GM19395 (cell line): Measurements from ENCODE around the gene HPCAL1.

Experiments
- ATAC-seq: cut with Tn5 transposase; IDR thresholded peaks from one replicate; pipeline ENCODE4 v1.9.1; 2021; ENCODE audit warnings: mild to moderate bottlenecking, moderate library complexity; ENCODE audit not compliant: unreplicated experiment

Gene HPCAL1

GRCh38 chr2:10415048-10415447, 112.3 kb downstream of the HPCAL1 start:
- no peak for ATAC-seq

- no peak for ATAC-seq
Observed at GRCh38 chr2:10415640-10416039, 112.9 kb downstream of the HPCAL1 start.

GRCh38 chr2:10417551-10418335, 115.0 kb downstream of the HPCAL1 start:
- no peak for ATAC-seq

- ATAC-seq: no peak
Observed at GRCh38 chr2:10419553-10420257, 117.0 kb downstream of the HPCAL1 start.

GRCh38 chr2:10422251-10422650, 119.5 kb downstream of the HPCAL1 start:
- ATAC-seq: no peak

GRCh38 chr2:10422732-10423399, 120.2 kb downstream of the HPCAL1 start:
- no peak for ATAC-seq

- ATAC-seq: no peak
Observed at GRCh38 chr2:10423400-10423774, 120.7 kb downstream of the HPCAL1 start.

- ATAC-seq: no peak
Observed at GRCh38 chr2:10424051-10424450, 121.3 kb downstream of the HPCAL1 start.

GRCh38 chr2:10424916-10425505, 122.3 kb downstream of the HPCAL1 start:
- no peak for ATAC-seq

- ATAC-seq: no peak
Observed at GRCh38 chr2:10425699-10426098, 123.0 kb downstream of the HPCAL1 start.

- ATAC-seq: no peak
Observed at GRCh38 chr2:10426726-10427617, 124.3 kb downstream of the HPCAL1 start.

GRCh38 chr2:10427618-10427949, 124.9 kb downstream of the HPCAL1 start:
- ATAC-seq: no peak

GRCh38 chr2:10428355-10428754, 125.7 kb downstream of the HPCAL1 start:
- no peak for ATAC-seq

- ATAC-seq: no peak
Observed at GRCh38 chr2:10428924-10429323, 126.2 kb downstream of the HPCAL1 start.

- no peak for ATAC-seq
Observed at GRCh38 chr2:10430886-10431622, 128.3 kb downstream of the HPCAL1 start.

- no peak for ATAC-seq
Observed at GRCh38 chr2:10431797-10432196, 129.1 kb downstream of the HPCAL1 start.

GRCh38 chr2:10432311-10433181, 129.8 kb downstream of the HPCAL1 start:
- peak; percentile 60 for ATAC-seq

- no peak for ATAC-seq
Observed at GRCh38 chr2:10433264-10433946, 130.7 kb downstream of the HPCAL1 start.
